Activated T-helper 1 cell treated with anti-CD3 and anti-CD28 coated beads, Interleukin-2, amount 50 U/mL, for 16 hours (primary cell): ENCODE results near the gene IKZF3.
"Not testable (repeated sequence)": the region's sequence is repeated elsewhere in the genome, so short reads cannot be mapped to it uniquely, and the experiment has no call there.

Experiments used
- DNase-seq, 2 donors: peaks; one replicate each; pipeline ENCODE4 v3.0.0-alpha.2; 2020; ENCODE audit warnings: low read depth in 1 of 2, low spot score in 1 of 2

IKZF3 gene

DNA sequence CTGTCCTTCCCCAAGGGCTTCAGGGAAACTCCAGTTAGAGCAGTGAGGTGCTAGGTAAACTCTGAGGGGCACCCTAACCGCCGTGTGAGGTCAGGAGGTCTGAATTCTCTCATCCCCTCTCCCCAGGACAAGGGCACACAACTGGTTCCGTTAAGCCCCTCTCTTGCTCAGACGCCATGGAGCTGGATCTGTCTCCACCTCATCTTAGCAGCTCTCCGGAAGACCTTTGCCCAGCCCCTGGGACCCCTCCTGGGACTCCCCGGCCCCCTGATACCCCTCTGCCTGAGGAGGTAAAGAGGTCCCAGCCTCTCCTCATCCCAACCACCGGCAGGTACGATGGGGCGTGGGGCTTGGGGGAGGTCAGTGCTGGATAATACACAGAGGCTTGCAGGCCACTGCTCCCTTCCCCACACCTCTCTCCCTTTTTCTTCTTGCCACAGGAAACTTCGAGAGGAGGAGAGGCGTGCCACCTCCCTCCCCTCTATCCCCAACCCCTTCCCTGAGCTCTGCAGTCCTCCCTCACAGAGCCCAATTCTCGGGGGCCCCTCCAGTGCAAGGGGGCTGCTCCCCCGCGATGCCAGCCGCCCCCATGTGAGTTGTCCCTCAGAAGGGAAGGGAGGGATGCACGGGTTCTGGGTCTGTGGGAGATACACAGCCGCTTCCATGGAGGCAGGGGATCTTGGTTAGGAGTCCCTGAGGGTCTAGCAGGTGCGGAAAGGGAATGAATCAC lies 121.8 kb downstream of the IKZF3 start:
- no peak for DNase-seq

DNA sequence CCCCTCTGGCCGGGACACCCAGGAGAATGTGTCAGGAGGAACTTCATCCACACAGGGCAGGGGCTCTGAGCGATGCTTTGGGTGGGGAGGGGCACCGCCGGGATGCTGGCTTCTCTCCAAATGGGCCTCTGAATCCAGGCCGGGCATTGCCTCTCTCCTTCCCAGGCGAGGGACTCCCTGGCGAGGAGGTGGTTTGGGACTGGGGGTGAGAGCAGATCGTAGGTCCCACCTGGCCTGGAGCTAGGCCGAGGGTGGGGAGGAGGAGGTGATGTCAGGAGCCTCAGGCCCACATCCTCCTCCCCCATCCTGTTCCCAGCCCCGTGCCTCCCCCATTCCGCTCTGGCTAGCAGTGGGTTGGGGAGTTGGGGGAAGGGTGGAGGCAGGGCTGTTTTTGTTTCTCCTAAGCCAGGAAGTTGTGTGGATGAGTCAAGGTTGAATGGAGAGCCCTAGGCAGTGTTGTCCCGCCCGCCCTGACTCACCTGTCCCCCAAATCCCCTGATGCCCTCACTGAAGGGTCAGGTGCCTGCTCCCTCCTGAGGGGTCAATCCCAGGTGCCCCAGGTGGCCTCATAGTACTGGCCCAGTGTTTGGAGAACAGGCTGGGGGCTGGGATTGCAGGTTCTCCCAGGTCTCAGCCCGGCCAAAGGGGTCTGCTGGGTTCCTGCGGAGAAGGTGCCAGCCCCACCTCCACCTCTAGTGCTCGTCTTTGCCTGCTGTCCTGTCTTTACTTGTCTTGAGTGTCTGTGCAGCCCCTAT lies 123.6 kb downstream of the IKZF3 start:
- DNase-seq: no peak

DNA sequence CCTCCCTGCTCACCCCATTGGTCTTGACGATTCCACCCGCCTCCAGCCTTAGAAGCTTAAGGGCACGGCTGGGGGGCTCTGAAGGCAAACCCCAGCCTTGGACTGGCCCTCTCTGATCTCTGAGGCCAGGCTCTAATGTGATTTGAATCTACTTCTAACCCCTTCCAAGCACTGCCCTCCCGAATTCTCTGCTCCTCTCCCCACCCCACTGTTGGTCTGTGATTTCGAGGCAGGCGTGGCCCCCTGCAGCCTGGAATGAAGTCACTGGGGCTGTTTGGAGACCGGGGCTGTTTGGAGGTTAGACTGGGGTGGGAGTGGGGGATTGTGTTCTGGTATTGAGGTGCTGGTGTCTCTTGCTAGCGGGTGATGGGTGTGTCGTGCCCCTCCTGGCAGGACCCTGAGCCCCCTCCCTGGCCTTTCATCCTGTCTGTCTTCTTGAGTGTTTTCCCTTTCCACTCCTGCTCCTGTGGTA lies 124.2 kb downstream of the IKZF3 start:
- no peak for DNase-seq

DNA sequence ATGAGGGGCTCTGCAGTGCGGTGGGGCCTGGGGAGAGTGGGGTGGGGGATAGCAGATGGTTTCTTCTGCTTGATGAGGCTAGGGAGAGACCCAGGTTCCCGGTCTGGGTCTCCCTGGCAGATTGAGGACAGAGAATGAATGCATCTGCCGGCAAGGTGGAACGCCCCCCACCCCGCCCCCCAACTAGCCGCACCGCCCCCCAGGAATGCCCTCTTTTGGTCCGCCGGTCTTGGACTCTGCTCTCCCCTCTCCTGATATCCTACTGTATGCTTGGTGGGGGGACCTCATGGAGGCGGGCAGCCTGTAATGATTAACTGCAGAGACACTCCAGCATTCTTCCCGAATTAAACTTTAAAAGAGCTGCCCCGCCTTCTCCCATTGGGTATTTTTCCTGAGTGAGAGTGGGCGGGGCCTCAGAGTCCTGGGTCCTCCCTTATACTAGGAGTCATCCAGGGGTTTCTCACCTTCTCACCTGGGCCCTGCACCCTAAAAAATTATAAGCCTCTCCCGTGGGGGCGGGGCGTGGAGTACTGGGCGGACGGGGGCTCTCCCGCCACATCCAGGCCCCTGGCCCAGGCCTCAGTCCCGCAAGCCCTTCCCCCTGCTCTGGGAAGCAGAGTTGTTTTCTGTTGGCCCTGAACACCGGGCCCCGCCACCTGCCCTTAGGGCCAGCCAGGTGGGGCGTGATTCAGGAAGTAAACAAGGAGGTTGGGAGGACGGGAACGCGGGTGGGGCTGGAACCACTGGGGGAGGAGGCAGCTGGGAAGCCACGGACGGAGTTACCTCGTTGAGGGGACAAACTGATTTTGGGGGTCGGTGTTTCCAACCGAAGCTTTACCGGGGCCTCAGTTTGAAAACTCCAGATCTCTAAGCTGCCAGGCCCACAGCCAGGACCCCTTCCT lies 124.9 kb downstream of the IKZF3 start:
- no peak for DNase-seq

DNA sequence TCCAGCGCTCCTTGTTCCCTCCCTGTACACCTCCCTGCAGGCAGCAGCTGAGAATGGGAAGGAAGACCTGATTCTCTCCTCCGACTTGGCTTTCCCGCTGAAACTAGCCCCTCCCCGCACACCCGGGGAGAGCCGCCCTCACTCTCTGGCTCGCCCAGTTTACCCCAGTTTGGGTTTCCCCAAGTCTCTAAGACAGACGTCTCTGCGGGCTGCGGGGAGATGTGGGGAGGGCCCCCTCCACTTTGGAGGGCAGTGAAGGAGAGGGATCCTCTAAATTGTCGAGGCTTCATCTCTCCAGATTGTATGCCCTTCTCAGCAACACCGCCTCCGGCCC lies 125.6 kb downstream of the IKZF3 start:
- DNase-seq: no peak

DNA sequence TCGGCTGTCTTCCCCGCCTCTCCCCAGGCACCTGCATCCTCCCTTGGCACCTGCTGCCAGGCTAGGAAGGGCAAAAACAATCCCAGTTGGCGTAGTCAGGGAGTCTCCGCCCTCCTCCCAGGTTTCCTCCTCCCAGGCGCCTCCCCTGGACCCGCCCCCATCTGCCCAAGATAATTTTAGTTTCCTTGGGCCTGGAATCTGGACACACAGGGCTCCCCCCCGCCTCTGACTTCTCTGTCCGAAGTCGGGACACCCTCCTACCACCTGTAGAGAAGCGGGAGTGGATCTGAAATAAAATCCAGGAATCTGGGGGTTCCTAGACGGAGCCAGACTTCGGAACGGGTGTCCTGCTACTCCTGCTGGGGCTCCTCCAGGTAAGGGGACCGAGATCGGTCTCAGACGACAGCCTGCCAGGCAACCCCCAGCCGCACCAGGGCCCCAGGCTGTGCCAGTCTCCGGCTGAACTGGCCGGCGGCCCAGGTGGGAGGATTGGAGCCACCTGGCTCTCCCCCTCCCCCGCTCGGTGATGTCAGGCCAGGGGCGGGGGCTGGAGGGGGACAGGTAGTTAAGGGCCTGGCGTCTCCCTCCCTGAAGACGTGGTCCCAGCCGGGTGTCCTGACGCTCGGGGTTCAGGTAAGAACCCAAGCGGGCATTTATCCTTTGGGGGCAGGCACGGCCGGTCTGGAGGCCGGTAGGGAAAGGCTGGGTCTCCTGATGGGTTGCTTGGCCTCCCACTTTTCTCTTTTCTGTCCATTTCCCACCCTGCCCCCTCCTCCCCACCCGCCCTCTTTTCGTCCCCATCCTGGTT lies 126.1 kb downstream of the IKZF3 start, which contains the start of gene GRB7:
GRB7 (plus strand) TSS at position 179 of the 808 bp plus-strand sequence. CDS start 4,364 bp downstream, outside the sequence.
- DNase-seq: no peak

DNA sequence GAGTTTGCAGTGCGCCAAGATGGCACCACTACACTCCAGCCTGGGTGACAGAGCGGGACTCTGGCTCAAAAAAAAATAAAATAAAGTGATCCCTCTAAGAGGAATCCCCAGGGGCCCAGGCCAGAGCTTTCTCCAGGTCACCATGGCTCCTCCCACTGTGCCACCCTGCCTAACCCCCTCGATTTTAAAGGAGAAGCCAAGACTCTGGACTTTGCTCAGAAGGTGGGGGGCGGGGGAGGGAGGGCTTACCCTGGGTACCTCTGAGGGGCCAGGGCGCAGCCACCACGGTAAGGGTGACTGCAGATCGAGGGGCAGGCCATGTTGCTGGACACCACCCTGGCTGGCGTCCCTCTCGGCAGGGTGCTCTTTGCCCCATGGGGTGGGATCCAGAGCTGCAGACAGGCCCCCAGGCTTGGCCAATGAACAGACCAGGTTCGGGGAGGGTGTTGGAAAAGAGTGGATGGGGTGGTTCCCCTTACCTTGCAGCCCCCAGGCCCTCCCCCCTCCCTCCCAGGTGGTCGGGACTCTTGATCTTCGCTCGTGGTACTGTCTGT lies 126.8 kb downstream of the IKZF3 start:
- no peak for DNase-seq

DNA sequence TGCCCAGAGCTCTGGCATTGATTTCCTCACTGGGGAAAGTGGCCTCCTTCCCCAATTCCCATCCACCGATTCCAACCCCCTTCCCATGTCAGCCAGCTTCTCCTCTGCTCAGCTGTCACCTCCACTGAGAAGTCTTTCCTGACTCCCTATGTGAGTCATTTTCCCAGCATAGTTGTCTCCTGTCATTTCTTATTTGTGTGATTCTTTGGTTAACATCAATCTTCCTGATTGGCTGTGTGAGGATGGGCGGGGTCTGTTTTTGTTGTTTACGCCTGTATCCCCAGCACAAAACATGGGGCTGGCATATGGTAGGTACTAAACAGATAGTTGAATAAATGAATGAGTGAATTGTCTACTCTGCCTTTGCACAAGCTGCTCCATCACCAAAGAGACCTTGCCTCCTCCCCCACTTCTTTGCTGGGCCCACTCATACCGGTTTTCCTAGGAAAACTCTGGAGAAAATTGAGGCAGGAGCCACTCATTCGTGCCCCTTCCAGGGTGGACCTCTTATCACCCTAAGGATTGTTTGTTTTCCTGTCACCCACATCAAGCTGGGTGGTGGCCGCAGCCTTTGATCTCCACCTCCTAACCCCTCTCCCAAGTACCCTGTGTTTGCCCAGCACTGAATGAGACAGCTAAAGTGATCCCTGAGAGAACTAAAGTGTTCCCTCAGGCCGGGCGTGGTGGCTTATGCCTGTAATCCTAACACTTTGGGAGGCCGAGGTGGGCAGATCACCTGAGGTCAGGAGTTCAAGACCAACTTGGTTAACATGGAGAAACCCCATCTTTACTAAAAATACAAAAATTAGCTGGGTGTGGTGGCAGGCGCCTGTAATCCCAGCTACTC lies 127.6 kb downstream of the IKZF3 start:
- no peak for DNase-seq

DNA sequence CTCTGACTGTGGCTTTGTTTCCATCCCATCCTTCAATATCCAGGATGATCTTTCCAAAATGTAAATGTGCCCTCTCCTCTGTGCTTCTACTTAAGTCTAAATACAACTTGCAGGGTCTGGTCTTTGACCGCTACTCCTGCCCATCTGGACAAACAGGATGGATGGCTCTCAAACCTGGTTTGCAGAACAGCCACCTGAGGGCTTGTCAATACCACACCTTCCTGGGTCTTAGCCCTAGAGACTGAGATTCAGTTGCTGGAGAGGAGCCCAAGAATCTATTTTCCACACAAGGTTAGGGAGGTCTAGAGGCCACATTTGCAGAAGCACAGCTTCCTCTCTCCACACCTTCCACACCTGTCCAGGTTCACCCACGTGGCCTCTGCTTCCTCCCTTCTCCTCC lies 128.2 kb downstream of the IKZF3 start:
- no peak for DNase-seq

DNA sequence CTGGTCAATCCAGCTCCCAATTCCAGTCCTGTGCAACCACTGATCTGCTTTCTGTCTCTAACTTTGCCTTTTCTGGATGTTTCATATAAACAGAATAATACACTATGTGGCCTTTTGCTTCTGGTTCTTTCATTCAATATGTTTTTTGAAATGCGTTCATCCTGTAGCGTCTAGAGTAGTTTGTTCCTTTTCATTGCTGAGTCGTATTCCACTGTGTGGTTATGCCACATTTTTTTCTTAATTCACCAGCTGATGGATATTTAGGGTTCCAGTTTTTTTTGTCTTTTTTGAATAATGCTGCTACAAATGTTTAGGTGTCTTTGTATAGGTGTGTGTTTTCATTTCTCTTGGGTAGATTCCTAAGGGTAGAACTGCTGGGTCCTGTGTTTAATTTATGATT lies 131.5 kb downstream of the IKZF3 start:
- DNase-seq: no peak

DNA sequence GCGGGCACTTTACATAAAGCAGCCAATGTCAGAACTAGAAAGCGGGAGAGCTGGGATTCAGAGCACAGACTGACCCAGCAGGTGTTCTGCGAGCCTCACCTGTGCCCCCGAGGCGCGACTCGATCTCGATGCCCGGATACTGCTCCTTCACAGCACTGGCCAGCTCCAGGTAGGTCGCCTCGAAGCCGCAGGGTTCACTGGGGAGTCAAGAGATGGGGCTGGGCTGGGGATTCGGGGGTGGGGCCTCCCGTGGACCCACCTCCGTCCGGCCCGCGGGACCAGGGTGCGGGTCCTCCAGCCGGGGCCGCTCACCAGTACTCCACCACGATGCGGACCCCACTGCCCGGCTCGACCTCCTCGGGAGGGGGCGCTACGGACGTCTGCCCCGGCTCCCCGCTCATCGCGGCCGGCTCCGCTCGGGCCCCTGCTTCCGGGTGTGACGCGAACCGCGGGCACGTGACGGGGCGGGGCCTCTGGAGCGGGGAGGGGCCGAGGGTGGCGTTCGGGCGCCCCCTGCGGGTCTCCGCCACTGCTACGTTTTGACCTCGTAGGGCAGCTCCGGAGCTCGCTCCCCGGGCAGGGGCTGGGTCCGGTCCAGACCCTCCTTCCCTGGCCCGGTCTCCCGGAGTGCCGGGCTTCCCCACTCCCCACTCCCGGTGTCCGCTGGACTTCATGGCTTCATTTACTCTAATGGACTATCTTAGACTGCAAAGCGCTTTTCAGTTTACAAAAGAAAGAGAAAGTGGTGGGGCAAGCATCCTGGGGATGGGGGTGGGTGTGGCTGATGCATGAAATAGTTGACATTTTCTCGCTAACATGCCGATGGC lies 133.8 kb downstream of the IKZF3 start, which contains the start of gene MIEN1:
MIEN1 (minus strand) TSS at position 438 of the 827 bp plus-strand sequence; CDS start at position 401, 37 bp downstream.
- DNase-seq: peak; percentile 92 to 94

DNA sequence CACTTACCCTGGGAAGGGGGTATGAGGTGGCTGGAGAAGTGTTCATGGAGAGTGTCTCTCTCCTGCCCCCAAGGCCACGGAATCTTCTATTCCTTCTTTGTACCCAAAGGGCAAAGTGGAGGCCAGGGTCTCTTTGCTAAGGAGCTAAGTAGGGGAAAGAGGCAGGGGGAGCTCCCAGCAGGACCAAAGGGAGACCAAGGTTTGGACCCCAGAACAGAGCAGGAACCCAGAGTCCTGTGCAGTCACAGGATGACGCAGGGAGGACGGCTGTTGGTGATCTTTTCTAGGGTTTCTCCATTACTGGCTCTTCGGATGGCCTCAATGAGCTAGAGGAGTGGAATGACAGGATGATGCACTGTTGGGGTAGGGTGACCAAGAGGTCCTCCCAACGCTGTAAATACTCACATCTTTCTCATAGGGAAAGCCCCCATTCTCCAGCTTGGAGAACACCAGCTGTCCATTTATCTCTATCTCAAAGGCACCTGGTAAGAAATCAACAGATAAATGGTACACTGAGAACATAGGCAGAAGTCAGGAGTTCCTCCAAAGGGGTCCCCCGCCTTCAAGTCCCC lies 134.7 kb downstream of the IKZF3 start:
- DNase-seq: no peak

DNA sequence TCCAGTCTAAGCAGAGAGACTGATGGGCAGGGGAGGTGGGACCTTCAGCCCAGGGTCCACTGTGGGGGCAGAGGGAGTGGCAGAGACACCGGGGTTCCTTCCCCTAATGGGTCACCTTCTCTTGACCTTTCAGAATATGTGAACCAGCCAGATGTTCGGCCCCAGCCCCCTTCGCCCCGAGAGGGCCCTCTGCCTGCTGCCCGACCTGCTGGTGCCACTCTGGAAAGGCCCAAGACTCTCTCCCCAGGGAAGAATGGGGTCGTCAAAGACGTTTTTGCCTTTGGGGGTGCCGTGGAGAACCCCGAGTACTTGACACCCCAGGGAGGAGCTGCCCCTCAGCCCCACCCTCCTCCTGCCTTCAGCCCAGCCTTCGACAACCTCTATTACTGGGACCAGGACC lies 136.6 kb downstream of the IKZF3 start:
- no peak for DNase-seq

DNA sequence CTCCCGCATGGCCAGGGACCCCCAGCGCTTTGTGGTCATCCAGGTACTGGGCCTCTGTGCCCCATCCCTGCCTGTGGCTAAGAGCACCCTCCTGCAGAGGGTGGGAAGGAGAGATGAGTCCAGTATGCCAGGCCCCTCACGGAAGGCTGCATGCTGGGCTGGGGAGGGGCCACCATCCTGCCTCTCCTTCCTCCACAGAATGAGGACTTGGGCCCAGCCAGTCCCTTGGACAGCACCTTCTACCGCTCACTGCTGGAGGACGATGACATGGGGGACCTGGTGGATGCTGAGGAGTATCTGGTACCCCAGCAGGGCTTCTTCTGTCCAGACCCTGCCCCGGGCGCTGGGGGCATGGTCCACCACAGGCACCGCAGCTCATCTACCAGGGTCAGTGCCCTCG lies 137.5 kb downstream of the IKZF3 start:
- no peak for DNase-seq

DNA sequence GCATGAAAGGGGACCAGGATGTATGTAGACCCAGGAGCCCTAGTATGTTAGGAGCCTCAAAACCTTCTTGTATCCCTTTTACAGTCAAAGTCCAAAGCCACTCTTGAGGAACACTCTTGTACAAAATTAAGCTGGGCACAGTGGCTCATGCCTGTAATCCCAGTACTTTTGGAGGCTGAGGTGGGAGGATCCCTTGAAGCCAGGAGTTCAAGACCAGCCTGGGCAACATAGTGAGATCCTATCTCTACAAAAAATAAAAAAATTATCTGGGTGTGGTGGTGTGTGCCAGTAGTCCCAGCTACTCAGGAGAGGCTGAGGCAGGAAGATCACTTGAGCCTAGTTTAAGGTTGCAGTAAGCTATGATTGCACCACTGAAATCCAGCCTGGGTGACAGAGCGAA lies 138.2 kb downstream of the IKZF3 start:
- not testable (repeated sequence) for DNase-seq

DNA sequence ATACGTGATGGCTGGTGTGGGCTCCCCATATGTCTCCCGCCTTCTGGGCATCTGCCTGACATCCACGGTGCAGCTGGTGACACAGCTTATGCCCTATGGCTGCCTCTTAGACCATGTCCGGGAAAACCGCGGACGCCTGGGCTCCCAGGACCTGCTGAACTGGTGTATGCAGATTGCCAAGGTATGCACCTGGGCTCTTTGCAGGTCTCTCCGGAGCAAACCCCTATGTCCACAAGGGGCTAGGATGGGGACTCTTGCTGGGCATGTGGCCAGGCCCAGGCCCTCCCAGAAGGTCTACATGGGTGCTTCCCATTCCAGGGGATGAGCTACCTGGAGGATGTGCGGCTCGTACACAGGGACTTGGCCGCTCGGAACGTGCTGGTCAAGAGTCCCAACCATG lies 139.4 kb downstream of the IKZF3 start:
- no peak for DNase-seq

DNA sequence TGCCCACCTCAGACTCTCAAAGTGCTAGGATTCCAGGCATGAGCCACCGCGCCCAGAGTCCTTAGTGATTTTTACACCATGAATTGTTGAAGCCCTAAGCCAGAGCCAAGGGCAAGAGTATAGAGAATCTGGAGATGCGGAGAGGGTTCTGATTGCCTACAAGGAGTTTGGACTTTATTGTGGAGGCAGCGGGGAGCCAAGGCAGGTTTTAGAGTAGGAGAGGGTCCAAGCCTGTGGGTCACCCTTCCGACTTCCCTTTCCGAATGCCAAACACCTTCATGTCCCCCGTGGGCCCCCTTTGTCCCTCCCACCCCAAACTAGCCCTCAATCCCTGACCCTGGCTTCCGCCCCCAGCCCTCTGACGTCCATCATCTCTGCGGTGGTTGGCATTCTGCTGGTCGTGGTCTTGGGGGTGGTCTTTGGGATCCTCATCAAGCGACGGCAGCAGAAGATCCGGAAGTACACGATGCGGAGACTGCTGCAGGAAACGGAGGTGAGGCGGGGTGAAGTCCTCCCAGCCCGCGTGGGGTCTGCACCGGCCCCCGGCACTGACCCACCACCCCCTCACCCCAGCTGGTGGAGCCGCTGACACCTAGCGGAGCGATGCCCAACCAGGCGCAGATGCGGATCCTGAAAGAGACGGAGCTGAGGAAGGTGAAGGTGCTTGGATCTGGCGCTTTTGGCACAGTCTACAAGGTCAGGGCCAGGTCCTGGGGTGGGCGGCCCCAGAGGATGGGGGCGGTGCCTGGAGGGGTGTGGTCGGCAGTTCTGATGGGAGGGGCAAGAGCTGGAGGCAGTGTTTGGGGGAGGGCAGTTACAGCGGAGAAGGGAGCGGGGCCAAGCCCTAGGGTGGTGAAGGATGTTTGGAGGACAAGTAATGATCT lies 140.9 kb downstream of the IKZF3 start:
- no peak for DNase-seq
